Stimulated activated CD8-positive, alpha-beta memory T cell treated with anti-CD3 and anti-CD28 coated beads, Interleukin-12 subunit alpha, Interleukin-12 subunit beta, amount 100 ng/mL, for 24 hours (primary cell): Measurements from ENCODE around the gene ZNF678.
"Not testable (repeated sequence)": the region's sequence is repeated elsewhere in the genome, so short reads cannot be mapped to it uniquely, and the experiment has no call there.

Experiments used
- DNase-seq: peaks from one replicate; pipeline ENCODE4 v3.0.0-alpha.2; 2020; ENCODE audit errors: extremely low read depth

Gene ZNF678

GRCh38 chr1:227603327-227603726, 40.0 kb downstream of the ZNF678 start:
- no peak for DNase-seq

- no peak for DNase-seq
These were observed 41.1 kb downstream of the ZNF678 start for GRCh38 chr1:227604446-227604845.

GRCh38 chr1:227606271-227606670, 42.9 kb downstream of the ZNF678 start:
- DNase-seq, result not testable (repeated sequence)

GRCh38 chr1:227607336-227607898, 44.1 kb downstream of the ZNF678 start:
- DNase-seq, result no peak

GRCh38 chr1:227612658-227613057, 49.3 kb downstream of the ZNF678 start:
- no peak for DNase-seq

- DNase-seq, result no peak
These were observed 50.2 kb downstream of the ZNF678 start for GRCh38 chr1:227613526-227613925.

- no peak for DNase-seq
These were observed 57.9 kb downstream of the ZNF678 start for GRCh38 chr1:227621211-227621610.

GRCh38 chr1:227622739-227623475, 59.6 kb downstream of the ZNF678 start:
- no peak for DNase-seq

GRCh38 chr1:227632325-227632724, 69.0 kb downstream of the ZNF678 start:
- DNase-seq, result no peak

GRCh38 chr1:227635596-227635995, 72.2 kb downstream of the ZNF678 start:
- no peak for DNase-seq

- no peak for DNase-seq
These were observed 91.1 kb downstream of the ZNF678 start for GRCh38 chr1:227654431-227654830.

GRCh38 chr1:227654858-227655752, 91.7 kb downstream of the ZNF678 start:
- no peak for DNase-seq

GRCh38 chr1:227661495-227661894, 98.1 kb downstream of the ZNF678 start:
- no peak for DNase-seq

- no peak for DNase-seq
These were observed 99.6 kb downstream of the ZNF678 start for GRCh38 chr1:227662933-227663332.

- no peak for DNase-seq
These were observed 102.9 kb downstream of the ZNF678 start for GRCh38 chr1:227666286-227666685.

- DNase-seq, result no peak
These were observed 110.1 kb downstream of the ZNF678 start for GRCh38 chr1:227673441-227673840.

GRCh38 chr1:227685807-227686206, 122.5 kb downstream of the ZNF678 start:
- DNase-seq, result no peak

GRCh38 chr1:227697321-227697864, 134.0 kb downstream of the ZNF678 start:
- DNase-seq, result no peak

- not testable (repeated sequence) for DNase-seq
These were observed 138.3 kb downstream of the ZNF678 start for GRCh38 chr1:227701631-227702030.

- DNase-seq, result no peak
These were observed 144.5 kb downstream of the ZNF678 start for GRCh38 chr1:227707846-227708245.

- DNase-seq, result no peak
These were observed 146.1 kb downstream of the ZNF678 start for GRCh38 chr1:227709451-227709850.

GRCh38 chr1:227710474-227710873, 147.1 kb downstream of the ZNF678 start:
- not testable (repeated sequence) for DNase-seq
